KOPT-K1 (cell line): ENCODE results near the gene KRT1.
"Not testable (repeated sequence)": the region's sequence is repeated elsewhere in the genome, so short reads cannot be mapped to it uniquely, and the experiment has no call there.

ENCODE experiments used
- H3K27ac ChIP-seq: fragments of 200-600 bp; sonication (generic); 2 replicates; pipeline ENCODE4 v1.5.1; 2016; ENCODE audit warnings: antibody characterized with exemption, mild to moderate bottlenecking, low read depth, low read length; ENCODE audit not compliant: poor library complexity, severe bottlenecking
- H3K36me3 ChIP-seq: fragments of 200-600 bp; sonication (generic); 2 replicates; pipeline ENCODE4 v1.5.1; 2017; ENCODE audit warnings: antibody characterized with exemption, mild to moderate bottlenecking, low read length, moderate library complexity; ENCODE audit not compliant: insufficient read depth
- H3K9me3 ChIP-seq: fragments of 200-600 bp; sonication (generic); 2 replicates; pipeline ENCODE4 v1.5.1; 2017; ENCODE audit warnings: antibody characterized with exemption, low read length, mild to moderate bottlenecking; ENCODE audit not compliant: insufficient read depth, poor library complexity, severe bottlenecking

KRT1 gene

GRCh38 chr12:52680363-52680762, at the start of gene KRT1:
Gene KRT1 (minus strand): TSS chr12:52680407. CDS start chr12:52680348, 59 bp downstream.
- no peaks in the 10 kb centered on the region for H3K9me3 ChIP-seq
- H3K36me3 ChIP-seq: no peaks in the 10 kb centered on the region
- no peak within 1 kb of the TSS for H3K27ac ChIP-seq

- Histone ChIP-seq H3K27ac (no peak overlapping the region), H3K36me3 (no peaks in the 10 kb centered on the region), H3K9me3 (no peaks in the 10 kb centered on the region)
Observed at GRCh38 chr12:52729147-52729546, 48.9 kb upstream of the KRT1 start.

- Histone ChIP-seq H3K27ac (no peak overlapping the region), H3K36me3 (no peaks in the 10 kb centered on the region)
Observed at GRCh38 chr12:52728374-52728773, 48.2 kb upstream of the KRT1 start.

DNA sequence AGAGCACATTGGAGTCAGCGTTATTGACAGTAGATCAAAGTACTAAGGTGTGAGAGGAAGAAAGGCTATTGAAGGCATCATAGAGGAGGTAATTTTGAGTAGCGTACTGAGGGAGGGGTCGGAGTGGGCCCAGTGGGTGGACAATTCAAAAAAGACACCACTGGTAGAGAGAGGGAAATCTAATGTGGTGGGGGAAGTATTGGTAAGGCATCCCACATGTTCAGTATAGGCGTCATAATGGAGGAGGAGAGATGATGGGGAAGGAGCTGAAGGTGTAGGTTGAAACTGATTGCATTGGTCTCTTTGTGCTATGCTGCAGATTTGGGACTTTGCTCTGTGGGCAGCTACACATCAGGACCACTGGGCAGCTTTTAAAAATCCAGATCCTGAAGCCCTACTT, 46.8 kb upstream of the KRT1 start:
- Histone ChIP-seq H3K27ac (no peak overlapping the region), H3K9me3 (no peaks in the 10 kb centered on the region), H3K36me3 (no peaks in the 10 kb centered on the region)

More at GRCh38 chr12:52728374-52728773, 48.2 kb upstream of the KRT1 start:
- no peaks in the 10 kb centered on the region for H3K9me3 ChIP-seq

- Histone ChIP-seq H3K36me3 (no peaks in the 10 kb centered on the region), H3K27ac (no peak overlapping the region), H3K9me3 (no peaks in the 10 kb centered on the region)
Observed at GRCh38 chr12:52726451-52726850, 46.2 kb upstream of the KRT1 start.

GRCh38 chr12:52724384-52724783, 44.2 kb upstream of the KRT1 start:
- Histone ChIP-seq H3K36me3 (no peaks in the 10 kb centered on the region), H3K27ac (no peak overlapping the region)

GRCh38 chr12:52722680-52723079, 42.5 kb upstream of the KRT1 start:
- Histone ChIP-seq H3K36me3 (no peaks in the 10 kb centered on the region), H3K9me3 (no peaks in the 10 kb centered on the region), H3K27ac (no peak overlapping the region)

More at GRCh38 chr12:52724384-52724783, 44.2 kb upstream of the KRT1 start:
- H3K9me3 ChIP-seq: no peaks in the 10 kb centered on the region

DNA sequence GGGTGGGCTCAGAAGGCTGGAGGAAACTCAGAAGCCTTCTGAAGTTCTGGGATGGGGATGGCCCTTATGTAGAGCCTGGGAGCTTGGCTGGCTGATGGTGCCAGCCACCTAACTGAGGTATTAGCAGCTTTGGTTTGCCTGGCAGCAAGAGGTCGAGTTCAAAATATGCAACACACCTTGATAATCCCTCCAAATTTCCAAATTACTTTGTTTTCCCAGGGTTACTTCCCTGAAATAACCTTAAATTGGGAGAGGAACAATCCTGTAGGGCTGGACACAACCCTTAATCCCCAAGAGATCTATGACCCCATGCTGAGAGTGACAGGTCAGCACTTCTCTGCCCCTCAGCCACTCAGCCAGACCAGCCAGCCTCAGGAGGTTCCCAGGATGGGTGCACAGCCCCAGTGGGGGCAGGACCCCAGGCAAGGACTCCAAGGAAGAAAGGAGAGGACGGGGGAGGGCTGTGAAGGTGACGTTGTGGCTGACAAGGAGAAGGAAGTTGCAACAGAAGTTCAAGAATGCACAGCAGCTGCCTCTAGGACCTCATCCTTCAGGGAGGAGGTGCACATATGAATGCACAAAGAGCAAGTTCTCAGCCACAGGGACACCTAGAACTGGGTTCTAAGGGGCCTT, 41.7 kb upstream of the KRT1 start:
- Histone ChIP-seq H3K9me3 (no peaks in the 10 kb centered on the region), H3K36me3 (no peaks in the 10 kb centered on the region), H3K27ac (no peak overlapping the region)

DNA sequence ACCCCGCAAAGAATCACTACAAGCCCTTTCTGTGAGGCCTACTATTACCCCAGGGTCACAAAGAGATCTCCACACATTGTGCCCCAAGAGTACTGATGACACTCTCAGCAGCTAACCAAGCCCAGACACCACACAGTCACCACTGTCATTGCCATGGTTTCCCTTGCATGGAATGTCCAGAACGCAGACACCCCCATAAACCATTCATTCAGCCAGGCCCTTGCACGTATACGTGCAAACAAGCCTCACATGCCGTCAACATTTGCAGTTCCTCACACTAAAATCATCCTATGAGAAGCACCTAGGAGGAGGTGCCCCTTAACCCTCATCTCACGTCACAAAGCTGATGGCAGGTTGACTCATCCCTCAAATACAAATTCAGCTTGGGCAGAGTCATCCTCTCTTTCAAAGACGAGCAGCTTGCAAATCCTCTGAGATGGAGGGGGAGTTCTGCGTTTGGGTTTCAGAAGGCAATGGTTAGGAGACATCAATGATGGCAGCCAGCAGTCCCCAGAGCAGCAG, 40.2 kb upstream of the KRT1 start:
- H3K27ac ChIP-seq: no peak overlapping the region
- H3K36me3 ChIP-seq: no peaks in the 10 kb centered on the region

DNA sequence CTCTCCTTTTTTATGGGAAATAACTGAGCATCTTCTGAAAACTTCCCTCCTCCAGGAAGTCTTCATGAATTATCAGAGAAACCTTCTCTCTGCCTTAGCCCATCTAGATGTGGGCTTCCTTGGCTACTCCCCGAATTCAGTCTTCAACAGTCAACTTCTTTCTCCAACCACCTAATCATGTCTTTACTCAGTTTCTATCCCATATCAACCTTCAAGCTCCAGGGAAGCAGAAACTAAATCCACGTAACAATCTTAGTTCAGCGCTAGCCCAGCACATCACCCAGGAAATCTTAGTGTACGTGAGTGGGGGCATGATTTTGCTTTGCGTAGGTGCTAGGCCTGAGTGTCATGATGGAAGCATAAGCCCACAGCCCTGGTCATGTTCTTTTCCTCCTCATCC, 35.9 kb upstream of the KRT1 start:
- H3K9me3 ChIP-seq: no peaks in the 10 kb centered on the region
- H3K36me3 ChIP-seq: no peaks in the 10 kb centered on the region
- H3K27ac ChIP-seq: no peak overlapping the region

More for the DNA sequence above, 40.2 kb upstream of the KRT1 start:
- no peaks in the 10 kb centered on the region for H3K9me3 ChIP-seq

- Histone ChIP-seq H3K36me3 (no peaks in the 10 kb centered on the region), H3K27ac (no peak overlapping the region), H3K9me3 (no peaks in the 10 kb centered on the region)
Observed at GRCh38 chr12:52715416-52715815, 35.2 kb upstream of the KRT1 start.

- Histone ChIP-seq H3K36me3 (no peaks in the 10 kb centered on the region), H3K27ac (no peak overlapping the region), H3K9me3 (no peaks in the 10 kb centered on the region)
Observed at GRCh38 chr12:52714887-52715281, 34.7 kb upstream of the KRT1 start.

DNA sequence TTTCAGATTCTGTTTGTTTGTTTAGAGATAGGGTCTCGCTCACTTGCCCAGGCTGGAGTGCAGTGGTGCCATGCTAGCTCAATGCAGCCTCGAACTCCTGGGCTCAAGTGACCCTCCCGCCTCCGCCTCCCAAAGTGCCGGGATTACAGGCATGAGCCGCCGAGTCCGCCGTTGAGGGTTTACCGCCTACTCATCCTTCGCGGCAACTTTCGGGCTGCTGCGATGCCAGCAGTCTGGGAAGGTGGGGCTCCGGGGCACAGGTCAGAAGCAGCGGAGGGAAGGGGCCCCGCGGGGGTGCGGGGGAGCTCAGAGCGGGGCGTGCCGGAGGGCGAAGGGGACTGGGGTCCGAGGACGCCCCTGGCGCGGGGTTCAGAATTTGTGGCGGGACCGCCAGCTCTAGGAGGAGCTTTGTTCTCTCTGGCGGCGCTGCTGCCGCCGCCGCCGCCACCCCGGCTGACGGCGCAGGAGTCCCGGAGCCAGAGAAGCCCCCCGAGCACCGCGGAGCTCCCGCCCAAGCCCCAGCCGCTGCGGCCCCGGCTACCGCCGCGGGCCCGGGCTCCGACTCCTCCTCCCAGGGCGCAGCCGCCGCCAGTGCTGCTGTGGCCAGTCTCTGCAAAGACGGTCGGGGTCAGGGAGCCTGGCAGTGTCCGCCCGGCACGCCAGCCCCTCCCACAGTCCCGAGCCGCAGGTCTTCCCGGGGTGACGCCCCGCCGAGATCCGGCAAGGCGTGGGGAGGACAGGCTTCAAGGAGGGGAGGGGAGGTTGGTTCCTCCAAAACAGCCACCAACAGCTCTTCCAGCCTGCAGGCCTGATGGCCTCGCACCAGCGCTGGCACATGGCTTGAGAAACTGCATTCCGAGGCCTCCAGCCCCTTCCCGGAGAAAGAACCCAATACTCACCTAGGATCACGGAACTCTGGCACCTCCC, 34.0 kb upstream of the KRT1 start:
- Histone ChIP-seq H3K36me3 (no peaks in the 10 kb centered on the region), H3K9me3 (no peaks in the 10 kb centered on the region)

DNA sequence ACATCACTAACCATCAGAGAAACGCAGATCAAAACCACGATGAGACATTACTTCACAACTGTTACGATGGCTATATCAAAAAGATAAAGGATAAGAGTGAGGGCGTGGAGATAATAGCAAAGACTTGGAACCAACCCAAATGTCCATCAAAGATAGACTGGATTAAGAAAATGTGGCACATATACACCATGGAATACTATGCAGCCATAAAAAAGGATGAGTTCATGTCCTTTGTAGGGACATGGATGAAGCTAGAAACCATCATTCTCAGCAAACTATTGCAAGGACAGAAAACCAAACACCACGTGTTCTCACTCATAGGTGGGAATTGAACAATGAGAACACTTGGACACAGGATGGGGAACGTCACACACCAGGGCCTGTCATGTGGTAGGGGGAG, 31.9 kb upstream of the KRT1 start:
- H3K36me3 ChIP-seq, H3K27ac ChIP-seq, H3K9me3 ChIP-seq: not testable (repeated sequence)

More for the DNA sequence above, 34.0 kb upstream of the KRT1 start:
- no peak overlapping the region for H3K27ac ChIP-seq

DNA sequence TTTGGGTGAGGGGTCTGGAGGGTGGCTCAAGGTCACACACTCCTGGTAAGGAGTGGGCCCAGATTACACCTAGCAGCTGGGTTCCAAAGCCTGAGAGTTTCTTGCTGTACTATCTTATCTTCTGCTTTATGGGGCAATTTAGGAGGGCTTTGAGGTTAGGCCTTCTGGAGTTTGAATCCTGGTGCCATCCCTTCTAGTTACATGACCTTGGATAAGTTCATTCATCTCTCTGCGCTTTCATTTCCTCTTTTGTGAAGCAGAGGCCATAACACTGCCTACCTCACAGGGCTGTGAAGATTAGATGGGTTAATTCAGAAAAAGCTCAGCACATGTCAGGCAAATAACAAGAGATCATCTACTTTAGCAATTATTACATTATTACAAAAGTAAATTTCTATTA, 30.5 kb upstream of the KRT1 start:
- Histone ChIP-seq H3K36me3 (no peaks in the 10 kb centered on the region), H3K27ac (no peak overlapping the region), H3K9me3 (no peaks in the 10 kb centered on the region)
